SK-N-SH treated with all-trans-retinoic acid at 6 μM for 48 hours (cell line): Measurements from ENCODE around the gene EXTL1.

ENCODE experiments used
- CSDC2 ChIP-seq: fragments of 250-450 bp; sonication (Bioruptor Pico); IDR thresholded peaks from 2 replicates; pipeline ENCODE4 v1.5.0; 2020; ENCODE audit warnings: mild to moderate bottlenecking, moderate library complexity
- GLIS3 ChIP-seq: fragments of 250-450 bp; sonication (Bioruptor Pico); IDR thresholded peaks from 2 replicates; pipeline ENCODE4 v1.5.0; 2020; ENCODE audit warnings: mild to moderate bottlenecking, moderate library complexity
- TOX ChIP-seq: fragments of 250-450 bp; sonication (Bioruptor Pico); IDR thresholded peaks from 2 replicates; pipeline ENCODE4 v1.8.0; 2021; ENCODE audit warnings: mild to moderate bottlenecking, moderate library complexity, borderline replicate concordance
- ZNF565 ChIP-seq: fragments of 450-650 bp; formaldehyde crosslinking; conservative IDR thresholded peaks from 2 replicates; pipeline ENCODE4 v1.5.0; 2020; ENCODE audit warnings: low read depth, mild to moderate bottlenecking, moderate library complexity
- TF ChIP-seq, protein P1 (sequence below): fragments of 250-450 bp; sonication (Bioruptor Pico); IDR thresholded peaks from 2 replicates; pipeline ENCODE4 v1.5.1; 2020; ENCODE audit warnings: low read depth, mild to moderate bottlenecking, moderate library complexity

DNA sequence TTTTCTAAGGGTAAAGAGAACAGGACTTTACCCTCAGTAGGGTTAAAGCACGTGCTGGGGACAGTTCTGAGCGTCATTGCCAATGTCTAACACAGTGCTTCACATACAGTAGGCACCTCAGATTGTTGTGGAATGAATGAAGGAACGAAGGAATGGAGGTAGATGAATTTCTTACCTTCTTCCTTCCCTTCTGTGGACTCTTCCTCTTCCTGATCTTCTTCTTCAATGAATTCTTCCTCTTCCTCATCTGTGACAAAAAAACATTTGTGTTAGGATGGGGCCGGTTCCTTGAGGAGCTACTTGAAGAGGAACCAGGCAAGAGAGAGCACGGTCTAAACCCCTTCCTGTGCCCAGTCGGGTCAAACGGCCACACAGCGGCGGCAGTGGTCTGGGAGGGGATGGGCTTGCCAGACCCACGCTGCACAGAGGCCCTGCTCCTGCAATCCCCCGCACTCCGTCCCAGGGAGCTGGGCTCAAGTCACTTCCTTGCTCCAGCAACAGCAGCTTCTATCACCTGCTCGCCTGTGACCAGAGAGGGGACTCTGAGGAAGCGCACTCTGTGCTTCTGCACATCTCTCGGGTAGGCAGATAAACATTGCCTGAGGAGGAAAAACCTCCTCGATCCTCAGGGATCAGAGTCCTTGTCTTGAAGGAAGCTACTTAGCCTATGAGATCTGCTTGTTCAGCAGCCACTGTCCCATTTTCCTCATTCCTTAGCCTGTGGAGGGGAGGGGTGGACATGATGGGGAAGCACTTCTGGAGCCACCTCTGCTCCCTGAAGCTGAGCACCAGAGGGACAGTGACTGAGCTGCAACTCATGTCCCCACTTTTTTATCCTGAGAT lies 32.4 kb downstream of the EXTL1 start:
- TF ChIP-seq, protein P1, sequence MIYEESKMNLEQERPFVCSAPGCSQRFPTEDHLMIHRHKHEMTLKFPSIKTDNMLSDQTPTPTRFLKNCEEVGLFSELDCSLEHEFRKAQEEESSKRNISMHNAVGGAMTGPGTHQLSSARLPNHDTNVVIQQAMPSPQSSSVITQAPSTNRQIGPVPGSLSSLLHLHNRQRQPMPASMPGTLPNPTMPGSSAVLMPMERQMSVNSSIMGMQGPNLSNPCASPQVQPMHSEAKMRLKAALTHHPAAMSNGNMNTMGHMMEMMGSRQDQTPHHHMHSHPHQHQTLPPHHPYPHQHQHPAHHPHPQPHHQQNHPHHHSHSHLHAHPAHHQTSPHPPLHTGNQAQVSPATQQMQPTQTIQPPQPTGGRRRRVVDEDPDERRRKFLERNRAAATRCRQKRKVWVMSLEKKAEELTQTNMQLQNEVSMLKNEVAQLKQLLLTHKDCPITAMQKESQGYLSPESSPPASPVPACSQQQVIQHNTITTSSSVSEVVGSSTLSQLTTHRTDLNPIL, result no peak
- TF ChIP-seq GLIS3 (CRISPR knock-in tag) (no peak), ZNF565 (no peak), TOX (CRISPR knock-in tag) (no peak), CSDC2 (CRISPR knock-in tag) (no peak)
